HCT116 (cell line): ENCODE results near the gene IP6K3.

ENCODE experiments used
- EZH2phosphoT487 ChIP-seq: fragments of 200-600 bp; IDR thresholded peaks from 2 replicates; pipeline ENCODE4 v1.6.1; 2018; ENCODE audit warnings: antibody characterized with exemption, borderline replicate concordance
- YY1 ChIP-seq: IDR thresholded peaks from 2 replicates; pipeline ENCODE4 v1.6.1; 2011; ENCODE audit warnings: low read length, low read depth, moderate library complexity, mild to moderate bottlenecking; ENCODE audit not compliant: insufficient replicate concordance; ENCODE audit errors: extremely low read depth

GRCh38 chr6:33770124-33770832 is 23.6 kb upstream of the IP6K3 start:
- TF ChIP-seq YY1 (no peak), EZH2phosphoT487 (no peak)
